ENCODE results near the gene AKT1S1. TPM values are rescaled to one million over a fixed set of nuclear protein-coding genes. Genes with fewer than 3 reads are reported as not detected.
"Not testable (repeated sequence)": the region's sequence is repeated elsewhere in the genome, so short reads cannot be mapped to it uniquely, and the experiment has no call there.

AKT1S1 gene
- total RNA-seq, 2 donors from 2014 or later, result 33.5 to 36.6 TPM

GRCh38 chr19:49831592-49831991, 45.6 kb downstream of the AKT1S1 start:
- intact Hi-C loops (cut with DNase I), result no loop called here
- ATAC-seq, result no peak
- DNase-seq, result no peak

- intact Hi-C loops (cut with DNase I), result no loop called here
- ATAC-seq (no peak), DNase-seq (no peak)
These were observed 46.4 kb downstream of the AKT1S1 start for GRCh38 chr19:49830766-49831165.

GRCh38 chr19:49829721-49830120, 47.4 kb downstream of the AKT1S1 start:
- intact Hi-C loops (cut with DNase I), result no loop called here
- ATAC-seq, result no peak
- no peak for DNase-seq

GRCh38 chr19:49829200-49829599, 48.0 kb downstream of the AKT1S1 start:
- intact Hi-C loops (cut with DNase I), result no loop called here
- ATAC-seq (no peak), DNase-seq (no peak)

- DNase-seq (no peak), ATAC-seq (no peak)
These were observed 50.1 kb downstream of the AKT1S1 start for GRCh38 chr19:49827034-49827433.

GRCh38 chr19:49824662-49825061, 52.5 kb downstream of the AKT1S1 start:
- no peak for DNase-seq
- intact Hi-C loops (cut with DNase I), result no loop called here
- ATAC-seq, result no peak

More at GRCh38 chr19:49827034-49827433, 50.1 kb downstream of the AKT1S1 start:
- intact Hi-C loops (cut with DNase I), result no loop called here

GRCh38 chr19:49823472-49823871, 53.7 kb downstream of the AKT1S1 start:
- intact Hi-C loops (cut with DNase I), result no loop called here
- ATAC-seq, result no peak
- DNase-seq, result no peak

- no peak for DNase-seq
- ATAC-seq, result no peak
- intact Hi-C loops (cut with DNase I), result no loop called here
These were observed 57.0 kb downstream of the AKT1S1 start for GRCh38 chr19:49820125-49820524.

GRCh38 chr19:49819452-49820115, 57.6 kb downstream of the AKT1S1 start:
- intact Hi-C loops (cut with DNase I), result loop anchor here (5.0 to 10.0 kb wide), 3 partner anchors 33 to 53 kb away; partner anchors contain the start of genes PNKP (in 1 of the 2) and PTOV1 (in 1 of the 2)
- ATAC-seq, DNase-seq: not testable (repeated sequence)

Small RNAs within 50 kb of the gene (microRNA-seq; reads per million reads assigned to microRNA genes)
- 0 to 0.40 reads per million in 2 donors for gene MIR4749
- 0 to 0.60 reads per million in 2 donors for gene MIR4750
- gene MIR6800, result 0 reads per million in 2 donors

Other genes starting within 250 kb of the AKT1S1 start
- 10 to 100 TPM; 85.6 to 95.0 TPM for gene RRAS, start 237.2 kb downstream of the AKT1S1 start, total RNA-seq
- gene SCAF1, start 235.1 kb downstream of the AKT1S1 start, total RNA-seq, result 10 to 100 TPM; 38.6 to 46.9 TPM
- 10 to 100 TPM; 46.3 to 48.1 TPM for gene IRF3, start 211.5 kb downstream of the AKT1S1 start, total RNA-seq
- gene BCL2L12, start 211.4 kb downstream of the AKT1S1 start, total RNA-seq, result 10 to 100 TPM; 12.0 to 12.5 TPM
- gene PRMT1, start 200.1 kb downstream of the AKT1S1 start, total RNA-seq, result 100 to 1,000 TPM; 137 to 159 TPM
- 1 to 10 TPM; 1.1 to 1.2 TPM for gene ADM5, start 187.8 kb downstream of the AKT1S1 start, total RNA-seq
- 1 to 10 TPM; 4.7 to 5.1 TPM for gene CPT1C, start 186.2 kb downstream of the AKT1S1 start, total RNA-seq
- gene TSKS, start 114.0 kb downstream of the AKT1S1 start, total RNA-seq, result 1 to 10 TPM in 1 of 2 donors, under 1 TPM in 1; 0.76 to 1.1 TPM
- gene AP2A1, start 110.4 kb downstream of the AKT1S1 start, total RNA-seq, result 10 to 100 TPM; 68.0 to 77.8 TPM
- 10 to 100 TPM; 11.0 to 16.2 TPM for gene FUZ, start 64.1 kb downstream of the AKT1S1 start, total RNA-seq
- 10 to 100 TPM; 48.7 to 55.6 TPM for gene MED25, start 59.1 kb downstream of the AKT1S1 start, total RNA-seq
- gene PTOV1, start 26.2 kb downstream of the AKT1S1 start, total RNA-seq, result 100 to 1,000 TPM; 113 to 122 TPM
- gene PNKP, start 9.8 kb downstream of the AKT1S1 start, total RNA-seq, result 10 to 100 TPM; 38.7 to 54.5 TPM
- gene TBC1D17, start 347 bp upstream of the AKT1S1 start, total RNA-seq, result 10 to 100 TPM; 28.3 to 36.0 TPM
- under 1 TPM; 0.34 to 0.38 TPM for gene IL4I1, start 19.5 kb upstream of the AKT1S1 start, total RNA-seq
- gene ATF5, start 51.9 kb upstream of the AKT1S1 start, total RNA-seq, result 10 to 100 TPM; 16.6 to 18.9 TPM
- 10 to 100 TPM; 28.1 to 29.8 TPM for gene NUP62, start 52.1 kb upstream of the AKT1S1 start, total RNA-seq
- gene SIGLEC11, start 83.8 kb upstream of the AKT1S1 start, total RNA-seq, result 1 to 10 TPM in 1 of 2 donors, under 1 TPM in 1; 0.39 to 1.3 TPM
- gene VRK3, start 148.0 kb upstream of the AKT1S1 start, total RNA-seq, result 10 to 100 TPM; 18.5 to 23.5 TPM
- 1 to 10 TPM; 4.3 to 6.1 TPM for gene ZNF473, start 148.7 kb upstream of the AKT1S1 start, total RNA-seq